ENCODE data around the gene CCDC85B.

CCDC85B gene

GRCh38 chr11:65932558-65932919 lies 42.1 kb downstream of the CCDC85B start:
- DNase-seq (ENCODE audit: low read depth, low spot score): no peak

GRCh38 chr11:65934014-65934413 lies 43.5 kb downstream of the CCDC85B start:
- DNase-seq (ENCODE audit: low read depth, low spot score): no peak

- no peak for DNase-seq (ENCODE audit: low read depth, low spot score)
These were observed 47.3 kb downstream of the CCDC85B start for GRCh38 chr11:65937766-65938165.

Data from activated naive CD8-positive, alpha-beta T cell treated with anti-CD3 and anti-CD28 coated beads, Interleukin-2, amount 50 U/mL, for 16 hours (primary cell).